ENCODE data around the gene FIGN. TPM values are rescaled to one million over a fixed set of nuclear protein-coding genes. Genes with fewer than 3 reads are reported as not detected.

FIGN gene
- total and polyA plus RNA-seq, 2 of the 4 experiments (the other 2 are of a cell fraction) = 0.77 to 0.90 TPM

- Histone ChIP-seq H3K36me3 (ENCODE audit: control insufficient read depth, insufficient read depth, low read length) (no peaks in the 10 kb centered on the region), H3K4me3 (ENCODE audit: insufficient read depth, low read depth, low read length) (no peak overlapping the region), H2AK9ac (replicated peaks; ENCODE audit: low read depth, low read length, poor library complexity) (no peak overlapping the region), H3K23ac (ENCODE audit: low read depth, low read length) (no peak overlapping the region), H4K20me1 (ENCODE audit: insufficient read depth, low read length) (no peaks in the 10 kb centered on the region), H2AK5ac (ENCODE audit: low read depth, low read length) (no peak overlapping the region), H4K5ac (ENCODE audit: low read depth, low read length) (no peak overlapping the region), H2BK20ac (ENCODE audit: low read depth, low read length) (no peak overlapping the region), H3K14ac (replicated peaks; ENCODE audit: low read depth, low read length) (no peak overlapping the region), H3K18ac (ENCODE audit: low read depth, low read length) (no peak overlapping the region), H3K4me2 (ENCODE audit: low read depth, low read length) (no peak overlapping the region), H3K9me3 (ENCODE audit: control insufficient read depth, insufficient read depth, low read length) (no peaks in the 10 kb centered on the region), H3K9me1 (ENCODE audit: insufficient read depth, low read length) (no peaks in the 10 kb centered on the region), H3K4ac (ENCODE audit: low read depth, low read length) (no peak overlapping the region), H3K79me1 (ENCODE audit: low read depth in 1 of 2, low read length in 2 of 2) (no peaks in the 10 kb centered on the region), H4K8ac (ENCODE audit: low read depth in 2 of 2, low read length in 2 of 2) (no peak overlapping the region), H2BK5ac (ENCODE audit: low read depth, low read length, poor library complexity, severe bottlenecking) (no peak overlapping the region), H2BK120ac (ENCODE audit: low read depth, low read length) (no peak overlapping the region), H2BK15ac (ENCODE audit: low read depth, low read length) (no peak overlapping the region), H2AFZ (replicated peaks; ENCODE audit: low read length, poor library complexity) (no peak overlapping the region), H3K4me1 (ENCODE audit: control insufficient read depth, insufficient read depth, low read length) (no peaks in the 10 kb centered on the region), H3K27me3 (ENCODE audit: control insufficient read depth, insufficient read depth, low read length) (no peaks in the 10 kb centered on the region), H4K91ac (ENCODE audit: insufficient read depth, low read depth, low read length) (no peak overlapping the region), H3K27ac (ENCODE audit: insufficient read depth, low read length) (no peak overlapping the region), H3K56ac (ENCODE audit: extremely low read depth, insufficient read depth, low read length) (no peak overlapping the region), H3K9ac (ENCODE audit: low read depth, low read length) (no peak overlapping the region)
- no peak for TF ChIP-seq BHLHE40 (IDR thresholded peaks at IDR 0.05; ENCODE audit: low read depth, low read length)
- TF ChIP-seq RAD21 (IDR thresholded peaks at IDR 0.05; ENCODE audit: low read length) = no peak
- TF ChIP-seq, protein P1, sequence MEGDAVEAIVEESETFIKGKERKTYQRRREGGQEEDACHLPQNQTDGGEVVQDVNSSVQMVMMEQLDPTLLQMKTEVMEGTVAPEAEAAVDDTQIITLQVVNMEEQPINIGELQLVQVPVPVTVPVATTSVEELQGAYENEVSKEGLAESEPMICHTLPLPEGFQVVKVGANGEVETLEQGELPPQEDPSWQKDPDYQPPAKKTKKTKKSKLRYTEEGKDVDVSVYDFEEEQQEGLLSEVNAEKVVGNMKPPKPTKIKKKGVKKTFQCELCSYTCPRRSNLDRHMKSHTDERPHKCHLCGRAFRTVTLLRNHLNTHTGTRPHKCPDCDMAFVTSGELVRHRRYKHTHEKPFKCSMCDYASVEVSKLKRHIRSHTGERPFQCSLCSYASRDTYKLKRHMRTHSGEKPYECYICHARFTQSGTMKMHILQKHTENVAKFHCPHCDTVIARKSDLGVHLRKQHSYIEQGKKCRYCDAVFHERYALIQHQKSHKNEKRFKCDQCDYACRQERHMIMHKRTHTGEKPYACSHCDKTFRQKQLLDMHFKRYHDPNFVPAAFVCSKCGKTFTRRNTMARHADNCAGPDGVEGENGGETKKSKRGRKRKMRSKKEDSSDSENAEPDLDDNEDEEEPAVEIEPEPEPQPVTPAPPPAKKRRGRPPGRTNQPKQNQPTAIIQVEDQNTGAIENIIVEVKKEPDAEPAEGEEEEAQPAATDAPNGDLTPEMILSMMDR (conservative IDR thresholded peaks at IDR 0.05; ENCODE audit: low read depth, low read length) = no peak
- no peak for TF ChIP-seq MAZ (IDR thresholded peaks at IDR 0.05; ENCODE audit: borderline replicate concordance, low read depth, low read length)
- TF ChIP-seq CHD1 (IDR thresholded peaks at IDR 0.05; ENCODE audit: low read depth, low read length) = no peak
- TF ChIP-seq FOS (IDR thresholded peaks at IDR 0.05; ENCODE audit: low read depth, low read length) = no peak
- TF ChIP-seq SMC3 (IDR thresholded peaks at IDR 0.05; ENCODE audit: low read depth, low read length) = no peak
- no peak for TF ChIP-seq MAFK (IDR thresholded peaks at IDR 0.05; ENCODE audit: low read depth, low read length)
- TF ChIP-seq MXI1 (IDR thresholded peaks at IDR 0.05; ENCODE audit: borderline replicate concordance, low read depth, low read length) = no peak
- no peak for TF ChIP-seq POLR2A (IDR thresholded peaks at IDR 0.05; ENCODE audit: low read depth, low read length)
- no peak for TF ChIP-seq RCOR1 (IDR thresholded peaks at IDR 0.05; ENCODE audit: insufficient replicate concordance, low read length)
- TF ChIP-seq, protein P2, sequence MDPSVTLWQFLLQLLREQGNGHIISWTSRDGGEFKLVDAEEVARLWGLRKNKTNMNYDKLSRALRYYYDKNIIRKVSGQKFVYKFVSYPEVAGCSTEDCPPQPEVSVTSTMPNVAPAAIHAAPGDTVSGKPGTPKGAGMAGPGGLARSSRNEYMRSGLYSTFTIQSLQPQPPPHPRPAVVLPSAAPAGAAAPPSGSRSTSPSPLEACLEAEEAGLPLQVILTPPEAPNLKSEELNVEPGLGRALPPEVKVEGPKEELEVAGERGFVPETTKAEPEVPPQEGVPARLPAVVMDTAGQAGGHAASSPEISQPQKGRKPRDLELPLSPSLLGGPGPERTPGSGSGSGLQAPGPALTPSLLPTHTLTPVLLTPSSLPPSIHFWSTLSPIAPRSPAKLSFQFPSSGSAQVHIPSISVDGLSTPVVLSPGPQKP (IDR thresholded peaks at IDR 0.05; ENCODE audit: borderline replicate concordance, low read depth, low read length) = no peak
- no peak for TF ChIP-seq NFE2L2 (IDR thresholded peaks at IDR 0.05; ENCODE audit: low read depth, low read length)
- TF ChIP-seq USF2 (IDR thresholded peaks at IDR 0.05; ENCODE audit: low read depth, low read length) = no peak
- no peak for TF ChIP-seq RFX5 (IDR thresholded peaks at IDR 0.05; ENCODE audit: low read depth, low read length)
- no peak for TF ChIP-seq CEBPB (IDR thresholded peaks at IDR 0.05; ENCODE audit: low read depth, low read length)
- POLR2A ChIA-PET (ENCODE audit: unreplicated experiment) = no interaction called here
- CTCF ChIA-PET = no interaction called here
- BruUV-seq (replicated peaks) = no TSS peak
- intact Hi-C loops (cut with micrococcal nuclease) (no loop called here), dilution Hi-C loops (cut with HindIII; ENCODE audit: low sequenced_read_pairs, unreplicated experiment) (no loop called here), in situ Hi-C loops (cut with MboI; ENCODE audit: low sequenced_read_pairs) (no loop called here)
- DNase-seq (no peak), ATAC-seq (ENCODE audit: low read depth) (no peak)
- WGBS, 2 experiments (ENCODE audit: extremely low coverage in 2 of 2, insufficient read length in 1 of 2) = 67 to 100% methylated on average over 1 to 2 of the region's 7 CpGs
These were observed 114.3 kb downstream of the FIGN start for GRCh38 chr2:163621445-163622004.

Measured in IMR-90 (cell line).